GM13976 (cell line): ENCODE data around the gene TENM3.

Experiments
- DNase-seq: peaks from one replicate; pipeline ENCODE4 v3.0.0; 2012; ENCODE audit warnings: low spot score
- in situ Hi-C: fragments of 300-500 bp; cut with MboI; formaldehyde crosslinking; loops from one replicate; pipeline ENCODE4 v1.12.0; 2022; ENCODE audit warnings: low sequenced_read_pairs, mixed read lengths, inconsistent platforms; ENCODE audit not compliant: unreplicated experiment
- TF ChIP-seq, protein P1 (sequence below): IDR thresholded peaks from 2 replicates; pipeline ENCODE4 v1.5.1; 2012; ENCODE audit warnings: borderline replicate concordance, mild to moderate bottlenecking; ENCODE audit not compliant: insufficient read depth; ENCODE audit errors: extremely low read depth, missing control alignments, control extremely low read depth

Gene TENM3

GRCh38 chr4:182738283-182739047, 495.3 kb downstream of the TENM3 start:
- no peak for DNase-seq
- in situ Hi-C loops: no loop called here
- TF ChIP-seq, protein P1, sequence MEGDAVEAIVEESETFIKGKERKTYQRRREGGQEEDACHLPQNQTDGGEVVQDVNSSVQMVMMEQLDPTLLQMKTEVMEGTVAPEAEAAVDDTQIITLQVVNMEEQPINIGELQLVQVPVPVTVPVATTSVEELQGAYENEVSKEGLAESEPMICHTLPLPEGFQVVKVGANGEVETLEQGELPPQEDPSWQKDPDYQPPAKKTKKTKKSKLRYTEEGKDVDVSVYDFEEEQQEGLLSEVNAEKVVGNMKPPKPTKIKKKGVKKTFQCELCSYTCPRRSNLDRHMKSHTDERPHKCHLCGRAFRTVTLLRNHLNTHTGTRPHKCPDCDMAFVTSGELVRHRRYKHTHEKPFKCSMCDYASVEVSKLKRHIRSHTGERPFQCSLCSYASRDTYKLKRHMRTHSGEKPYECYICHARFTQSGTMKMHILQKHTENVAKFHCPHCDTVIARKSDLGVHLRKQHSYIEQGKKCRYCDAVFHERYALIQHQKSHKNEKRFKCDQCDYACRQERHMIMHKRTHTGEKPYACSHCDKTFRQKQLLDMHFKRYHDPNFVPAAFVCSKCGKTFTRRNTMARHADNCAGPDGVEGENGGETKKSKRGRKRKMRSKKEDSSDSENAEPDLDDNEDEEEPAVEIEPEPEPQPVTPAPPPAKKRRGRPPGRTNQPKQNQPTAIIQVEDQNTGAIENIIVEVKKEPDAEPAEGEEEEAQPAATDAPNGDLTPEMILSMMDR: no peak

- DNase-seq: no peak
- TF ChIP-seq, protein P1: no peak
- in situ Hi-C loops: no loop called here
These were observed 497.1 kb downstream of the TENM3 start for GRCh38 chr4:182740256-182740655.

DNA sequence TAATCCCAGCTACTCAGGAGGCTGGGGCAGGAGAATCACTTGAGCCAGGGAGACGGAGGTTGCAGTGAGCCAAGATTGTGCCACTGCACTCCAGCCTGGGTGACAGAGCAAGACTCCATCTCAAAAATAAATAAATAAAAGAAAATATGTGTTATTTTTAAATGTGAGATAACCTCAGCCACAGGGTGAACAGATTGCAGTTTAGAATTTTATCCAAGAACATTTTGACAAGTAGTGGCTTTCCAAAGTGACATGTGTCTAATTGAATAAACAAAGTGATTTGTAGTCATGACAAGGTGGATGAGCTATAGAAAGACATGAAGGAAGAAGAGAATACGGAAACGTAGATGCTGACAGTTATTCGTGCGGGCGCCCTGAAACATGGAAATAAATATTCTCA, 497.9 kb downstream of the TENM3 start:
- in situ Hi-C loops: no loop called here
- DNase-seq: no peak
- TF ChIP-seq, protein P1: no peak

DNA sequence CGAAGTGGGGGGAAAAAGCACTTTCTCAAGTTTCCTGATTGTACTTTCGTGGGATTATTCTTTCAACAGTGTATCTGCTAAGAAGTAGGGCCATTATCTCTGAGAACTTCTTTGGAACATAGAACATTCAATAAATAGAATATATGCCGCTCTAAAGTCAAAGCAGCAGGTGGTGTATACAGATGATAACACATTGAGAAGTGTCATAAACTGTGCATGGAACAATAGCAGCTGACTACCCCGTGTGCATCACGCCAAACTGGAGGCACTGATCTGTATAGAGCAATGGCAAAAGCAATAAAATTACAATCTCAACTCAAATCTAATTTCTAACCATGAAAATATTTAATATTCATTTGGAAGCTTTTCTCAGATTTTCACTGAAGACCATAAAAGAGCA, 498.7 kb downstream of the TENM3 start:
- in situ Hi-C loops: no loop called here
- no peak for DNase-seq
- TF ChIP-seq, protein P1: no peak

DNA sequence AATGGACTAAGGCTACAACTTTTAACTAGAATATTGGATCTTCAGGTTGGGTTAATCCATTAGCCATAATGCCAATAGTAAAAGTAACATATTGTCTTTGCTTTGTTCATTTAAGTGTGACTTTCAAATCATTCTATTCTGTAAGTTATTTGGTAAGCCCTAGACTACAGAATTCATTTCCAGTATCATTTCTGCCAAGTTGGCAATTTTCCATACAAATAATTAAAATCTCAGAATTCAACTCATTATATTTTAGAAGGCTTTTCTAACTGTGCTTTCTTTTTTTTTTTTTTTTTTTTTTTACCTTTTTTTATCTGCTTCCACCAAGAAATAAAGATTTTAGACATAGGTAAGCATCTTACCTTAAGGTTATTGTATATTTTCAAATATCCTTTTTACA, 500.6 kb downstream of the TENM3 start:
- DNase-seq: no peak
- TF ChIP-seq, protein P1: no peak
- in situ Hi-C loops: no loop called here

DNA sequence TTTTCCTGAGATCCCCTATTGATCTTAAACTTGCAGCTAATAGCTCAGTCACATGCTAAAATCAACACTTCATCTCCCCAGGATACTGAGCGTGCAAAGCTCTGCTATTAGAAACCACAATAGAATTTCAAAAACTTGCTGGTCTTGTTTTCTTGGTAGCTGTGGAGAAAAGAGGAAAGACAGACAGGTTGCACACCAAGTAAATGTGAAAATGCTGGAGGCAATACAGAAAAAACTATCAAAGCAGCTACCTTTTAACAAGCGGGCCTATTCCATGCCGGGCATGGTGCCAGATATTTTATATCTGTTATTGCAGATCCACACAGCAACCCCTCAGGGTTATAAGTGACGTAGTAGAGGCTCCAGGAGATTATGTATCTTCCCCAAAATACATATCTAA, 502.0 kb downstream of the TENM3 start:
- TF ChIP-seq, protein P1: no peak
- no peak for DNase-seq
- in situ Hi-C loops: no loop called here

GRCh38 chr4:182746876-182747275, 503.7 kb downstream of the TENM3 start:
- TF ChIP-seq, protein P1: no peak
- DNase-seq: no peak
- in situ Hi-C loops: no loop called here
